Erythroblast (primary cell): ENCODE data around the gene STAMBP.
"Not testable (repeated sequence)": the region's sequence is repeated elsewhere in the genome, so short reads cannot be mapped to it uniquely, and the experiment has no call there.

ENCODE experiments used
- GATA1 ChIP-seq: IDR thresholded peaks from 2 replicates; pipeline ENCODE4 v1.6.1; 2011; ENCODE audit warnings: low read depth, mild to moderate bottlenecking, control low read depth, low read length, moderate library complexity
- POLR2A ChIP-seq: IDR thresholded peaks from 2 replicates; pipeline ENCODE4 v1.6.1; 2011; ENCODE audit warnings: mild to moderate bottlenecking, low read length

DNA sequence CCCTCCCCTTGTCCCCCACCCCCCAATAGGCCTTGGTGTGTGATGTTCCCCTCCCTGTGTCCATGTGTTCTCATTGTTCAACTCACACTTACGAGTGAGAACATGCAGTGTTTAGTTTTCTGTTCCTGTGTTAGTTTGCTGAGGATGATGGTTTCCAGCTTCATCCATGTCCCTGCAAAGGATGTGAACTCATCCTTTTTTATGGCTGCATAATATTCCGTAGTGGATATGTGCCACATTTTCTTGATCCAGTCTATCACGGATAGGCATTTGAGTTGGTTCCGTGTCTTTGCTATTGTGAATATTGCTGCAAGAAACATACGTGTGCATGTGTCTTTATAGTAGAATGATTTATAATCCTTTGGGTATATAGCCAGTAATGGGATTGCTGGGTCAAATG lies 49.2 kb downstream of the STAMBP start:
- TF ChIP-seq GATA1, POLR2A: not testable (repeated sequence)
